Measurements from ENCODE around the gene KLHL26. TPM values are rescaled to one million over a fixed set of nuclear protein-coding genes. Genes with fewer than 3 reads are reported as not detected.

The KLHL26 gene
- total and polyA plus RNA-seq, 4 donors = 2.3 to 5.9 (median 2.4) TPM

DNA sequence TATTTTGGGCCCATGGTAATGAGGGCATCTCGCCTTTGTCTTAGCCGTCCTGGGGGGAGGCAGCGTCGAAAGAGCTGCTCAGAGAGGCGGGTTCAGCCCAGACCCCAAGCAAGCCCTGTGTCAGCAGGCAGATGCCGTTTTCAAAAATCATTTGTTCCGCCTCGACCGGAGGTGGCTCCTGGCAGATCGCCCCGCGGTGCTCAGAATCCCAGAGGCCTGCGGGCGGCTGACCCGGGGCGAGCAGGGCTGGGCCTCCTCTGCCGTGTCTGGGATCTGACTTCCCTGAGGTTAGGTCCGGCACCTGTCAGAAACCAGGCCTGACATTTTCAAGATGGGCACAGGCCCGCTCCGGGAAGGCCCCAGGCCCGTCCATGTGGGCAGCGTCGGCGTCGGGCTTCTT is 82.7 kb downstream of the KLHL26 start:
- H3K36me3 ChIP-seq (ENCODE audit: control insufficient read depth in 4 of 4, insufficient read depth in 3 of 4, low read depth in 1 of 4, low read length in 3 of 4) = peaks cover 0 to 2% (median 0%) of the 10 kb centered on the region in 4 donors
- H3K9ac ChIP-seq (ENCODE audit: low read depth in 1 of 2, low read length in 2 of 2) = no peak overlapping the region
- H3K4me1 ChIP-seq (ENCODE audit: control insufficient read depth in 4 of 4, insufficient read depth in 4 of 4, low read length in 3 of 4) = no peaks in the 10 kb centered on the region
- no peak for DNase-seq (ENCODE audit: low spot score)
- no peak overlapping the region for H3K4me3 ChIP-seq (ENCODE audit: low read depth in 1 of 3, low read length in 3 of 3)
- H3K27me3 ChIP-seq (ENCODE audit: control insufficient read depth in 4 of 4, insufficient read depth in 4 of 4, low read length in 3 of 4) = no peaks in the 10 kb centered on the region
- TF ChIP-seq RAD21 (IDR thresholded peaks at IDR 0.05) (no peak), EGR1 (IDR thresholded peaks at IDR 0.05; ENCODE audit: low read depth in 2 of 2) (no peak), YY1 (IDR thresholded peaks at IDR 0.05) (no peak)
- no peaks in the 10 kb centered on the region for H3K9me3 ChIP-seq (ENCODE audit: control insufficient read depth in 4 of 4, low read length in 3 of 4)
- H3K27ac ChIP-seq (ENCODE audit: low read depth in 1 of 2, low read length in 2 of 2) = no peak overlapping the region
- 87% methylated on average over 25 of the region's 25 CpGs for WGBS

Small RNA genes within 50 kb of the gene (small RNA-seq; reads per million reads assigned to genes)
- gene RN7SL155P = not detected

Other genes starting within 250 kb of the KLHL26 start
- gene LRRC25, start 239.4 kb upstream of the KLHL26 start, total RNA-seq = 10 to 100 TPM in 1 of 2 donors, 1 to 10 TPM in 1; 7.9 to 13.4 TPM
- gene LRRC25, start 239.4 kb upstream of the KLHL26 start, polyA plus RNA-seq = 1 to 10 TPM; 2.3 to 5.8 TPM
- gene SSBP4, start 217.6 kb upstream of the KLHL26 start, total RNA-seq = 10 to 100 TPM in 1 of 2 donors, 1 to 10 TPM in 1; 6.4 to 19.0 TPM
- gene SSBP4, start 217.6 kb upstream of the KLHL26 start, polyA plus RNA-seq = 10 to 100 TPM in 1 of 2 donors, 1 to 10 TPM in 1; 4.0 to 16.6 TPM
- gene ISYNA1, start 198.9 kb upstream of the KLHL26 start, total RNA-seq = 10 to 100 TPM in 1 of 2 donors, 1 to 10 TPM in 1; 8.0 to 41.9 TPM
- gene ISYNA1, start 198.9 kb upstream of the KLHL26 start, polyA plus RNA-seq = 10 to 100 TPM in 1 of 2 donors, 1 to 10 TPM in 1; 4.7 to 12.1 TPM
- 10 to 100 TPM in 1 of 2 donors, 1 to 10 TPM in 1; 7.6 to 10.5 TPM for gene ELL, start 115.0 kb upstream of the KLHL26 start, total RNA-seq
- 1 to 10 TPM; 4.5 to 5.6 TPM for gene ELL, start 115.0 kb upstream of the KLHL26 start, polyA plus RNA-seq
- gene FKBP8, start 93.5 kb upstream of the KLHL26 start, total RNA-seq = 100 to 1,000 TPM in 1 of 2 donors, 10 to 100 TPM in 1; 75.8 to 225 TPM
- gene FKBP8, start 93.5 kb upstream of the KLHL26 start, polyA plus RNA-seq = 100 to 1,000 TPM in 1 of 2 donors, 10 to 100 TPM in 1; 59.1 to 126 TPM
- gene KXD1, start 79.2 kb upstream of the KLHL26 start, total RNA-seq = 10 to 100 TPM; 31.8 to 47.0 TPM
- 10 to 100 TPM; 39.9 to 53.6 TPM for gene KXD1, start 79.2 kb upstream of the KLHL26 start, polyA plus RNA-seq
- 100 to 1,000 TPM; 324 to 585 TPM for gene UBA52, start 65.2 kb upstream of the KLHL26 start, total RNA-seq
- gene UBA52, start 65.2 kb upstream of the KLHL26 start, polyA plus RNA-seq = 100 to 1,000 TPM; 382 to 647 TPM
- 10 to 100 TPM; 25.9 to 44.0 TPM for gene REX1BD, start 48.2 kb upstream of the KLHL26 start, total RNA-seq
- 10 to 100 TPM; 58.7 to 71.9 TPM for gene REX1BD, start 48.2 kb upstream of the KLHL26 start, polyA plus RNA-seq
- 1 to 10 TPM in 1 of 2 donors, not detected in 1; 1.6 TPM for gene CRLF1, start 30.2 kb upstream of the KLHL26 start, total RNA-seq
- 1 to 10 TPM in 1 of 2 donors, under 1 TPM in 1; 0.49 to 1.9 TPM for gene CRLF1, start 30.2 kb upstream of the KLHL26 start, polyA plus RNA-seq
- gene TMEM59L, start 24.2 kb upstream of the KLHL26 start, total RNA-seq = under 1 TPM in 1 of 2 donors, not detected in 1; 0.08 TPM
- gene TMEM59L, start 24.2 kb upstream of the KLHL26 start, polyA plus RNA-seq = under 1 TPM; 0.08 to 0.15 TPM
- gene CRTC1, start 46.7 kb downstream of the KLHL26 start, total RNA-seq = 1 to 10 TPM; 1.5 to 2.2 TPM
- 1 to 10 TPM; 1.5 to 3.5 TPM for gene CRTC1, start 46.7 kb downstream of the KLHL26 start, polyA plus RNA-seq
- under 1 TPM in 1 of 2 donors, not detected in 1; 0.17 TPM for gene COMP, start 154.3 kb downstream of the KLHL26 start, total RNA-seq
- under 1 TPM in 1 of 2 donors, not detected in 1; 0.03 TPM for gene COMP, start 154.3 kb downstream of the KLHL26 start, polyA plus RNA-seq
- 10 to 100 TPM; 45.1 to 51.0 TPM for gene UPF1, start 194.9 kb downstream of the KLHL26 start, total RNA-seq
- 10 to 100 TPM in 1 of 2 donors, 1 to 10 TPM in 1; 5.7 to 25.4 TPM for gene UPF1, start 194.9 kb downstream of the KLHL26 start, polyA plus RNA-seq

All from liver (tissue), 10 donors.